Middle frontal gyrus (tissue), 1 donor: ENCODE measurements around the gene GRAP2.
"Not testable (repeated sequence)": the region's sequence is repeated elsewhere in the genome, so short reads cannot be mapped to it uniquely, and the experiment has no call there.

ENCODE experiments used
- DNase-seq: peaks from one replicate; pipeline ENCODE4 v3.0.0-alpha.2; 2015; ENCODE audit warnings: low spot score; ENCODE audit errors: extremely low spot score

The GRAP2 gene

GRCh38 chr22:39900306-39901227 is at the start of gene GRAP2:
GRAP2 (plus strand) TSS chr22:39901084; CDS start chr22:39947107, 46,023 bp downstream.
- DNase-seq, result no peak

GRCh38 chr22:39851606-39852315 is 49.1 kb upstream of the GRAP2 start:
- no peak for DNase-seq

GRCh38 chr22:39852799-39853198 is 48.1 kb upstream of the GRAP2 start:
- no peak for DNase-seq

GRCh38 chr22:39856588-39856987 is 44.3 kb upstream of the GRAP2 start:
- DNase-seq, result no peak

- DNase-seq, result no peak
Measured at GRCh38 chr22:39859903-39860588, 40.8 kb upstream of the GRAP2 start.

- DNase-seq, result no peak
Measured at GRCh38 chr22:39868741-39869140, 32.1 kb upstream of the GRAP2 start.

- not testable (repeated sequence) for DNase-seq
Measured at GRCh38 chr22:39869797-39870196, 31.1 kb upstream of the GRAP2 start.

- DNase-seq, result no peak
Measured at GRCh38 chr22:39871008-39871798, 29.7 kb upstream of the GRAP2 start.

- DNase-seq, result no peak
Measured at GRCh38 chr22:39872548-39872947, 28.3 kb upstream of the GRAP2 start.

- no peak for DNase-seq
Measured at GRCh38 chr22:39873965-39874364, 26.9 kb upstream of the GRAP2 start.

GRCh38 chr22:39875176-39875885 is 25.6 kb upstream of the GRAP2 start:
- not testable (repeated sequence) for DNase-seq

- no peak for DNase-seq
Measured at GRCh38 chr22:39877079-39877845, 23.6 kb upstream of the GRAP2 start.

GRCh38 chr22:39880722-39881121 is 20.2 kb upstream of the GRAP2 start:
- DNase-seq, result no peak

- no peak for DNase-seq
Measured at GRCh38 chr22:39883057-39883456, 17.8 kb upstream of the GRAP2 start.

GRCh38 chr22:39889924-39890323 is 11.0 kb upstream of the GRAP2 start:
- DNase-seq, result not testable (repeated sequence)

- no peak for DNase-seq
Measured at GRCh38 chr22:39893526-39893925, 7.4 kb upstream of the GRAP2 start, which contains the start of gene ENTHD1. ENTHD1 (minus strand) TSS chr22:39893760; CDS start chr22:39887748, 6,012 bp downstream.

- no peak for DNase-seq
Measured at GRCh38 chr22:39894554-39895092, 6.3 kb upstream of the GRAP2 start.

- no peak for DNase-seq
Measured at GRCh38 chr22:39895682-39896081, 5.2 kb upstream of the GRAP2 start.

GRCh38 chr22:39896313-39896996 is 4.4 kb upstream of the GRAP2 start:
- no peak for DNase-seq
